Measurements from ENCODE around the gene SH2D3C.

The SH2D3C gene

GRCh38 chr9:127724012-127724411 lies 54.5 kb downstream of the SH2D3C start:
- Histone ChIP-seq H3K4me2 (ENCODE audit: low read depth, low read length) (no peak overlapping the region), H3K4me1 (ENCODE audit: low read length) (no peaks in the 10 kb centered on the region), H3F3A (ENCODE audit: insufficient read depth, low read length) (no peaks in the 10 kb centered on the region), H3K27me3 (replicated peaks; ENCODE audit: insufficient read depth, low read length) (peaks cover 8% of the 10 kb centered on the region; the same call in 1 of the 2 replicates), H3K79me2 (ENCODE audit: low read length) (no peaks in the 10 kb centered on the region), H3K9me2 (replicated peaks; ENCODE audit: insufficient read depth, low read length) (no peaks in the 10 kb centered on the region), H3K9ac (ENCODE audit: low read length) (no peak overlapping the region), H2AFZ (ENCODE audit: low read length) (no peak overlapping the region), H3K27ac (ENCODE audit: low read length) (no peak overlapping the region), H3K9me3 (replicated peaks; ENCODE audit: insufficient read depth, low read length) (no peaks in the 10 kb centered on the region), H3K4me3 (ENCODE audit: low read length) (no peak overlapping the region), H3K36me3 (replicated peaks; ENCODE audit: insufficient read depth, low read length) (no peaks in the 10 kb centered on the region), H4K20me1 (ENCODE audit: insufficient read depth, low read length) (no peaks in the 10 kb centered on the region)
- TF ChIP-seq EZH2phosphoT487 (IDR thresholded peaks at IDR 0.05; ENCODE audit: low read length) (no peak), EZH2 (optimal IDR thresholded peaks at IDR 0.05; ENCODE audit: low read depth, low read length) (no peak), CTCF (IDR thresholded peaks at IDR 0.05; ENCODE audit: low read length) (no peak)
- no peak for DNase-seq

DNA sequence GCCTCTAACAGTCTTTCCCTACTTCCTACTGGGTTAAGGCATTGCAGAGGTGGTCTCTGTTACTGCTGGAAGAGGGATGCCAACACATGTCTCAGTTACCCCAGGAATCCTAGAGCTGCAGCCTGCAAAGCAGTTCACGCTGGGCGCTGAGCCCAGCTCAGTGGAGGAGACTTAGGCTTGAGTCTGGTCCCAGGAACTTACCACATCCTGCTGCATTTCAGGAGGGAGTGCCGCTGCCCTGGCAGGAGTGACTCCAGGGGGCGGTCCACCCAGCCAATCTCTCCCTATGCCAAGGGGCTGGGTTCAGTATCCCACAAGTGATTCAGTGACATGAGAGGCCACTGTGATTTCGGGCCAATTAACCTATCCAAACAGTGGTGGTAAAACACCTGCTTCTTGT lies 55.0 kb downstream of the SH2D3C start:
- Histone ChIP-seq H3K79me2 (ENCODE audit: low read length) (no peaks in the 10 kb centered on the region), H3K27me3 (replicated peaks; ENCODE audit: insufficient read depth, low read length) (peaks cover 8% of the 10 kb centered on the region; the same call in 1 of the 2 replicates), H2AFZ (ENCODE audit: low read length) (no peak overlapping the region), H4K20me1 (ENCODE audit: insufficient read depth, low read length) (no peaks in the 10 kb centered on the region), H3F3A (ENCODE audit: insufficient read depth, low read length) (no peaks in the 10 kb centered on the region), H3K27ac (ENCODE audit: low read length) (no peak overlapping the region), H3K9me2 (replicated peaks; ENCODE audit: insufficient read depth, low read length) (no peaks in the 10 kb centered on the region), H3K9me3 (replicated peaks; ENCODE audit: insufficient read depth, low read length) (no peaks in the 10 kb centered on the region), H3K4me1 (ENCODE audit: low read length) (no peaks in the 10 kb centered on the region), H3K4me2 (ENCODE audit: low read depth, low read length) (no peak overlapping the region), H3K36me3 (replicated peaks; ENCODE audit: insufficient read depth, low read length) (no peaks in the 10 kb centered on the region), H3K9ac (ENCODE audit: low read length) (no peak overlapping the region), H3K4me3 (ENCODE audit: low read length) (no peak overlapping the region)
- DNase-seq = no peak
- TF ChIP-seq EZH2 (optimal IDR thresholded peaks at IDR 0.05; ENCODE audit: low read depth, low read length) = no peak
- no peak for TF ChIP-seq CTCF (IDR thresholded peaks at IDR 0.05; ENCODE audit: low read length)
- TF ChIP-seq EZH2phosphoT487 (IDR thresholded peaks at IDR 0.05; ENCODE audit: low read length) = no peak

GRCh38 chr9:127723013-127723412 lies 55.5 kb downstream of the SH2D3C start:
- H3K36me3 ChIP-seq (replicated peaks; ENCODE audit: insufficient read depth, low read length) = no peaks in the 10 kb centered on the region
- H3K4me3 ChIP-seq (ENCODE audit: low read length) = no peak overlapping the region
- no peaks in the 10 kb centered on the region for H4K20me1 ChIP-seq (ENCODE audit: insufficient read depth, low read length)
- no peak overlapping the region for H2AFZ ChIP-seq (ENCODE audit: low read length)
- H3K4me2 ChIP-seq (ENCODE audit: low read depth, low read length) = no peak overlapping the region
- H3F3A ChIP-seq (ENCODE audit: insufficient read depth, low read length) = no peaks in the 10 kb centered on the region
- H3K9me3 ChIP-seq (replicated peaks; ENCODE audit: insufficient read depth, low read length) = no peaks in the 10 kb centered on the region
- peaks cover 8% of the 10 kb centered on the region; the same call in 1 of the 2 replicates for H3K27me3 ChIP-seq (replicated peaks; ENCODE audit: insufficient read depth, low read length)
- no peaks in the 10 kb centered on the region for H3K4me1 ChIP-seq (ENCODE audit: low read length)
- H3K9ac ChIP-seq (ENCODE audit: low read length) = no peak overlapping the region
- TF ChIP-seq EZH2phosphoT487 (IDR thresholded peaks at IDR 0.05; ENCODE audit: low read length) (no peak), EZH2 (optimal IDR thresholded peaks at IDR 0.05; ENCODE audit: low read depth, low read length) (no peak), CTCF (IDR thresholded peaks at IDR 0.05; ENCODE audit: low read length) (no peak)
- no peak for DNase-seq
- H3K27ac ChIP-seq (ENCODE audit: low read length) = no peak overlapping the region
- H3K79me2 ChIP-seq (ENCODE audit: low read length) = no peaks in the 10 kb centered on the region
- H3K9me2 ChIP-seq (replicated peaks; ENCODE audit: insufficient read depth, low read length) = no peaks in the 10 kb centered on the region
